K562 treated with DMSO at 1 percent for 24 hours (cell line): ENCODE data around the gene ATG2B. TPM values are rescaled to one million over a fixed set of nuclear protein-coding genes. Genes with fewer than 3 reads are reported as not detected.

Source experiments
- total RNA-seq: library from RNA; unstranded; fragments of 300-600 nt; gene quantifications from 2 replicates; pipeline ENCODE4 v1.2.3, GENCODE V29; 2022; ENCODE audit warnings: low read depth; ENCODE audit not compliant: insufficient read depth

The ATG2B gene
- 5.9 and 8.6 TPM in 2 replicates for total RNA-seq

GRCh38 chr14:96362965-96363750 is at the start of gene ATG2B, which contains the start of gene GSKIP:
Gene ATG2B, minus strand, starts transcription at chr14:96363341. Its CDS starts 365 bp downstream, at chr14:96362976.
Gene GSKIP, plus strand, starts transcription at chr14:96363526. Its CDS starts 18,722 bp downstream, at chr14:96382248.

GRCh38 chr14:96255501-96256366 is 107.4 kb downstream of the ATG2B start, which contains the start of gene BDKRB1:
Gene BDKRB1, plus strand, starts transcription at chr14:96256210. Its CDS starts 7,473 bp downstream, at chr14:96263683.

Other genes starting within 250 kb of the ATG2B start
- not detected in 2 replicates for gene BDKRB2, start 158.5 kb downstream of the ATG2B start, total RNA-seq
- 1.7 TPM in 2 replicates for gene BDKRB1, start 107.1 kb downstream of the ATG2B start, total RNA-seq
- gene GSKIP, start 185 bp upstream of the ATG2B start, total RNA-seq = 33.7 and 43.8 TPM in 2 replicates
- gene AK7, start 28.8 kb upstream of the ATG2B start, total RNA-seq = 1.4 and 4.0 TPM in 2 replicates
- 44.3 and 51.9 TPM in 2 replicates for gene PAPOLA, start 139.0 kb upstream of the ATG2B start, total RNA-seq